CD4-positive, alpha-beta T cell treated with Interleukin-4 for 1 hour (primary cell): Measurements from ENCODE around the gene HRG.
"Not testable (repeated sequence)": the region's sequence is repeated elsewhere in the genome, so short reads cannot be mapped to it uniquely, and the experiment has no call there.

Source experiments
- DNase-seq, 2 donors: peaks; one replicate each; pipeline ENCODE4 v3.0.0-alpha.2; 2020 to 2022

The HRG gene

GRCh38 chr3:186682812-186683211 is 17.0 kb downstream of the HRG start:
- no peak for DNase-seq

- no peak for DNase-seq
Observed at GRCh38 chr3:186683979-186684378, 18.2 kb downstream of the HRG start.

GRCh38 chr3:186686475-186686874 is 20.7 kb downstream of the HRG start:
- peak in 1 of 2 donors; percentile 5 for DNase-seq

GRCh38 chr3:186687120-186687651 is 21.4 kb downstream of the HRG start:
- no peak for DNase-seq

GRCh38 chr3:186690304-186690703 is 24.5 kb downstream of the HRG start:
- DNase-seq: not testable (repeated sequence)

- DNase-seq: no peak
Observed at GRCh38 chr3:186691676-186692075, 25.9 kb downstream of the HRG start.

GRCh38 chr3:186693843-186694242 is 28.0 kb downstream of the HRG start:
- no peak for DNase-seq

GRCh38 chr3:186694288-186695032 is 28.6 kb downstream of the HRG start:
- no peak for DNase-seq

GRCh38 chr3:186696522-186696921 is 30.7 kb downstream of the HRG start:
- no peak for DNase-seq

- DNase-seq: no peak
Observed at GRCh38 chr3:186697510-186697909, 31.7 kb downstream of the HRG start.

- DNase-seq: no peak
Observed at GRCh38 chr3:186700267-186700666, 34.5 kb downstream of the HRG start.

GRCh38 chr3:186702451-186702850 is 36.6 kb downstream of the HRG start:
- not testable (repeated sequence) for DNase-seq

GRCh38 chr3:186705882-186706780 is 40.3 kb downstream of the HRG start:
- peak; percentile 36 to 65 for DNase-seq

- DNase-seq: no peak
Observed at GRCh38 chr3:186708983-186709679, 43.3 kb downstream of the HRG start.

GRCh38 chr3:186710694-186711093 is 44.9 kb downstream of the HRG start:
- not testable (repeated sequence) for DNase-seq

- no peak for DNase-seq
Observed at GRCh38 chr3:186713499-186713898, 47.7 kb downstream of the HRG start.

- DNase-seq: no peak
Observed at GRCh38 chr3:186717039-186717457, 51.2 kb downstream of the HRG start, which contains the start of gene KNG1. KNG1 (plus strand) TSS chr3:186717359; CDS start chr3:186717543, 184 bp downstream.

GRCh38 chr3:186719945-186720739 is 54.3 kb downstream of the HRG start:
- no peak for DNase-seq

- DNase-seq: no peak
Observed at GRCh38 chr3:186722457-186722856, 56.6 kb downstream of the HRG start.

GRCh38 chr3:186724911-186725310 is 59.1 kb downstream of the HRG start:
- DNase-seq: no peak
